HG02840 (cell line): ENCODE measurements around the gene PLEKHO1.

Experiments used
- ATAC-seq: cut with Tn5 transposase; IDR thresholded peaks from one replicate; pipeline ENCODE4 v1.9.1; 2021; ENCODE audit warnings: mild to moderate bottlenecking, moderate library complexity, moderate number of reproducible peaks; ENCODE audit not compliant: unreplicated experiment, low FRiP score

Gene PLEKHO1

GRCh38 chr1:150146849-150147542, 2.7 kb upstream of the PLEKHO1 start:
- ATAC-seq, result no peak

- ATAC-seq, result no peak
Measured at GRCh38 chr1:150148837-150149270, 862 bp upstream of the PLEKHO1 start.

DNA sequence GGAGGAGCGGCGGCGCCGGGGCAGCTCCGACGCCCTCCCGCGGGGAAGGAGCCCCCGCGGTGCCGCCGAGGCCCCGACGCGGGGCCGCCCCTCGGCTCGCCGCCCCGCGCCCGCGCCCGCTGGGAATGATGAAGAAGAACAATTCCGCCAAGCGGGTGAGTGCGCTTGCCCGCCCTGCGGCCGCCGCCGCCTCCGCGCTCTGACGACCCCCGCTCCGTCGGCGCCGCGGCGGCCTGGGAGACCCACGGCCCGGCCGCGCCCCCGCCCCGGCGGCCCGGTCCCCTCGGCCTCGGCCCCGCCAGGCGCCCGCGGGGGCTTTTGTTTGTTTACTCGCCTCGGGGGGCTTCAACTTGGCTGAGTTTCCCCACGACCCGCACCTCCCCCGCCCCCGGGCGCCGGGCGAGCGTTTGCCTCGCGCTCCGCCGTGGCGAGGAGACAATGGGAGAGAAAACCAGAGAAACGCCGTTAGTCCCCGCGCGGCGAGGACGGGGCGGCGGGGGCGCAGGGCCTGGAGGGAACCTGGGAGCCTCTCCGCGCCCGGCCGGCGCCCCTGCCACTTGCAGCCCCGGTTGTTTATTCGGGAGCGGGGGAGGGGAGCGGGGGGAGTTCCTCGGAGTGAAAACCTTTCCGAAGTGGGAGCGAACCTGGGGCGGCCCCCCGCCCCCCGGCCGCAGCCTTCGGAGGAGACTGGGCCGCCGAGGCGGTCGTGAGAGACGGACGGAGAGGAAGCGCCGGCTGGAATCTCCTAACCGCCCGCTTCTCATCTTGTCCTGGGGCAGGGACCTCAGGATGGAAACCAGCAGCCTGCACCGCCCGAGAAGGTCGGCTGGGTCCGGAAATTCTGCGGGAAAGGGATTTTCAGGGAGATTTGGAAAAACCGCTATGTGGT, 661 bp downstream of the PLEKHO1 start:
- peak; percentile 4 for ATAC-seq

GRCh38 chr1:150151291-150152181, 1.8 kb downstream of the PLEKHO1 start:
- ATAC-seq, result no peak

DNA sequence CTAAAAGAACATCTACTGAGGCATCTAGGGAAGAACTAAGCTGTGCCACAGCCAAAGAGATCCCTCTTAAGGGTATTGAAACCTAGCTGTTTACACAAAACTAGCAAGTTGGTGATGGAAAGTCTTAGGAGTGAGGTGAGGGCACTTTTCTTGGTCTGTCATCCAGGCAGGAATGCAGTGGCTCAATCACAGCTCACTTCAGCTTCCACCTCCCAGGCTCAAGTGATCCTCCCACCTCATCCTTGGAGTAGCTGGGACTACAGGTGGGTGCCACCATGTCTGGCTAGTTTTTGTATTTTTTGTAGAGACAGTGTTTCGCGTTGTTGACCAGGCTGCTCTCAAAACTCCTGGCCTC, 2.4 kb downstream of the PLEKHO1 start:
- ATAC-seq, result no peak

DNA sequence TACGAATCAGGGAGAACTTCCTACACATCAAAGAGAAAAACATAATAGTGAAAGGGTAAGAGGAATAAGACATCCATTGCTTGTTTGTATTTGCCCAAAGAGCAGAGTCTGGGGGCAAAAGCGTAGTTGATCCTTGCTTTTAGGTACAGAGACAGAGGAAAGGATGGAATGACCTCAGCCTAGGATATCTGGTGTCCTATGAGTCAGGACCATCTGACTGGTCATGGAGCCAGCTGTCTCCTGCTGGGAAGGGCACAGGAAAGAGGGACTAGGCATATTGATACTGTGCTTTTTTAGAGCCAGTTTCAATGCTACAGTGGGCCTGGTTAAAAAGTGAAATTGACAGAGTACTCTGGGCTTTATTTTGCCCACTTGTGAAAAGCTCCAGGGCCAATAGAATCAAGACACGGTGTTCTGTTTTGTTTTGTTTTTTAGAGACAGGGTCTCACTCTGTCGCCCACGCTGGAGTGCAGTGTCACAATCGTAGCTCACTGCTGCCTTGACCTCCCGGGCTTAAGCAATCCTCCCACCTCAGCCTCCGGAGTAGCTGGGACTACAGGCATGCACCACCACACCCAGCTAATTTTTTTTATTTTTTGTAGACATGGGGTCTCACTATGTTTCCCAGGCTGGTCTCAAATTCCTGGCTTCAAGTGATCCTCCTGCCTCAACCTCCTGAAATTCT, 3.2 kb downstream of the PLEKHO1 start:
- no peak for ATAC-seq

DNA sequence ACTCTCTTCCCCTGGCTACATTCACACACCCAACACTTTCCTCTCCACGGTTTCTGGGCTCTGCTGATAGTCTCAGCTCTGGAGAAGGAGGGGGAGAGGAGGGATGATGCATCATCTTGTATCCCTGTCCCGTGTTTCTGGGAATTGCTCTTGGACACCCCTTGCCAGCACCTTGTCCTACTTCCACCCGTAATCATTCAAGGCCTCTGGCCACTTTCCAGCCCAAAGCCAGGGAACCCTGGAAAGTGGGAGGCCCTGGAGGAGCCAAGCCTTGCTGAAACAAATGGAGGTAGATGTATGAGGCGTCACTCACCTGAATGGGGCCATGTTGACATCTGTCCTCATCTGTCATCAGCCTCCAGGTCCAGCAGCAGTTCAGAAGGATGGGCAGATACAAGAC, 4.4 kb downstream of the PLEKHO1 start:
- no peak for ATAC-seq

DNA sequence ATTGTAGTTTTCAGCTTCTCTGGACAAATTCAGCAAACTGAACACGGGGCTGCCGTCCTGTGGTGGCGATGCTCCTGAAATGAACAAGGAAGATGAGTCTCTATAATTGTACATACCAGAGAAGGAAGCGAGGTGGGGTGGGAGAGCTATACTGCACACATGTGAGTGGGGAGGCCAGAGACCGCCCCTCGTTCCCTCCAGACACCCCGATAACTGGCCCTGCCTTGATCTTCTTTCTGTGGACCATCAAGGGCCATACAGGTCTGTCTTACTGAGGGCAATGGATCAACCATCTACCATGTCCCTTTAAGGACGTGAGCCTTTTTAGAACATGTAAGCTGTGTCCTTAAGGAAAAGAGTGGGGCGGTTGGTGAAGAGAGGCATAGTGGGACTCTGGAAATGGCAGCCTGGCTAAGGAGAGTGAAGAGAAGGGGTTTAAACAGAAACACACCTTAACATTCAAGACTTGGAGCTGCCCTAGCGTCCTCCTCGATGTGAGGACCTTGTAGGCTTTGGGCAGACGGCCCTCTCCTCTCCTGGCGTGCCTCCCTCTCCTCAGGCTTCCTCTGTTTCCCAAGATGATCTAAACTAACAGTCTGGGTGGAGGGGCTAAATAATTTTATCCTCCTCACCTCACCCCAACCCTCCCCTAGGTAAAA, 5.8 kb downstream of the PLEKHO1 start:
- no peak for ATAC-seq

- no peak for ATAC-seq
Measured at GRCh38 chr1:150156868-150157603, 7.3 kb downstream of the PLEKHO1 start.

DNA sequence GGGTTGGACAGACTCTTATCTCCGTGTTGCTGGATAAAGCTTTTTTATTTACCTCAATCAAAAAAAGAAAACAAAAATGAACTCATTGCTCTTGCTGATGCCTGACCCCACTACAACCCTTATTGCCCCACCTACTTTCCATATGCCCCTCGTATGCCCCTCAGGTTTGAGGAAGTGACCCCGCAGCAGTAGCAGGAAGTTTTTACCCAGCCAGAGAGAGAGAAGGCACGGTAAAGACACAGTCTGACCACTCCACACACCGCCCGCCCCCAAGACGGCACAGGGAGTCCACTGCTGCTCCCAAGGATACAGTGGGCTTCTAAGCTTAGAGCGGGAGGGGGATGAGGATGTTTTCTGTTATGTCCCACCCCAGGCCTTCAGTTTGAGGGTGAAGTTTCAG, 9.8 kb downstream of the PLEKHO1 start:
- ATAC-seq, result no peak

DNA sequence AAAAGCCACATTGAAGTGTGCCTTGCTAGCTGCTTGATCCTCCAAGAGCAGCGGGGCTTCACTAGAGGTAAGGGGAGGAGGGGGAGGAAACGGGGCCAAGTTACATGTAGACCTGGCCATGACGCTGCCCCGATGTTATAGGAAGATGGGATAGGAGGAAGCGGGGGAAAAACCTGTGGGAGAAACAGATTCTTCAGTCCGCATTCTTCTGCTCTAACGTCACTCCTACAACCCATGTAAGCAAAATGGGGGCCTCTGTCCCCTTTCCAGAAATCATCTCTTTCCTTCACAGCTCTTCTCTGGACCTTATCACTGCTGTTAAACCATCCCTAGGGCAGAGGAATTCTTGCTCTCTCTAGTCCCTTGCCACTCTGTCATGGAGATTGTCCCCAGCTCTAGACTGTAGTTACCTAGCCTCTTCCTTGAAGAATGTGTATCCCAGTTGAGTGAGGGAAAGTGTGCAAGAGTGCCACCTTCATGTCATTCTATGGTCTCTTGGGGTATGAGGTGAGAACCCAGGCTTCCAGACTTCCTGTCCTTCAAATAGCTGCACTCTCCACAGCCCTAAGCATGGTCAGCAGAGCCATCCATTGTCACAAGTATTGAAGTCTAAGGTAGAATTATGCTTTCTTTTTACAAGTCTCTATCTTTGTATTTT, 11.4 kb downstream of the PLEKHO1 start:
- no peak for ATAC-seq

DNA sequence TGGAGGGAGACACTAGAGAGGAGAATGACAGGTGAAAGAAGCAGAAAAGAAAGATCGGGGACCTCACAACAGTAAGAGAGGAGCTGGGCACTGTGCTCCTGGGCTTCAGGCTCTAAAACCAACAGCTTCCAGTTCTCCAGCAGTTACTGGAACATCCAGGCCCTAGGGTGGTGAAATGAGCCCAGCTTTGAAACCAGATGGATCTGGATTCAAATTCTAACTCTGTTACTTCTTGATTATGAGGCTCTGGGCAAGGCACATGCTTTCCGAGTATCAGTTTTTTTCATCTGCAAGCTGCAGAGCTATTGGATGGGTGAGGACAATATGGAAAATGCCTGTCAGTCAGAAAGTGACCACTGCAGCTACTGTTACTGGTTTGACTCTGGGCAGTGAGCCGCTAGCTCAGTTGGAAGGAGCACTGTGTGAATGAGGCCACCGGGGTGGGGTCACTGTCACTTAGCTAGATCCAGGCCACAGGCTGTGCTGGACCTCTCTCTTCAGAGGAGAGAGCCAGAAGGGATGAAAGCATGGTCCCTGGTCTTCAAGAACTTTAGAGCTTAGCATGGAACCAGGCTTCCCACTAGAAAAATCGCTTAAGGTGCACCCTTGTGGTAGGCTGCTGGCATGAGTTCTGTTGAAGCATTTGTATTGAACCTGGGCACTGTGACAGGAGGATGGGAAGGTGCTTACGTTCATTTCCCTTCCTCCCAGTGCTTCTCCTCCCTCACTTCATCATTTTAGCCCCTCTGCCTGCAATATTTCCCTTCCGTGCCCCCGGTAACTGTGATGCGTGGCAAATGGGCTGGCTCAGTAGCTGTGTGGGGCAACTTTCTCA, 12.2 kb downstream of the PLEKHO1 start:
- no peak for ATAC-seq

DNA sequence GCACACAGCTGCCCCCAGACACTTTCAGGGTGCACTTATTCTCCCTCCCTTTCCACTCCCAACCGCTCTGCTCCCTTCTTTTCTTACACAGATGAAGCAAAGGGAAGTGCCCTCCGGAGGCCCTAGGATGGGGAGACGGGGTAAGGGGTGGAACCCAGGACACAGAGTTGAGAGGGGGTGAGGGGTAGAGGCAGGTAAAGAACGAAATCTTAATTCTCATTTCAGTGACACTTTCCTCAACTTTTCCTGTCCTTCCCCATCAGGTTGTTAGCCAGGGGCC, 12.8 kb downstream of the PLEKHO1 start:
- no peak for ATAC-seq

DNA sequence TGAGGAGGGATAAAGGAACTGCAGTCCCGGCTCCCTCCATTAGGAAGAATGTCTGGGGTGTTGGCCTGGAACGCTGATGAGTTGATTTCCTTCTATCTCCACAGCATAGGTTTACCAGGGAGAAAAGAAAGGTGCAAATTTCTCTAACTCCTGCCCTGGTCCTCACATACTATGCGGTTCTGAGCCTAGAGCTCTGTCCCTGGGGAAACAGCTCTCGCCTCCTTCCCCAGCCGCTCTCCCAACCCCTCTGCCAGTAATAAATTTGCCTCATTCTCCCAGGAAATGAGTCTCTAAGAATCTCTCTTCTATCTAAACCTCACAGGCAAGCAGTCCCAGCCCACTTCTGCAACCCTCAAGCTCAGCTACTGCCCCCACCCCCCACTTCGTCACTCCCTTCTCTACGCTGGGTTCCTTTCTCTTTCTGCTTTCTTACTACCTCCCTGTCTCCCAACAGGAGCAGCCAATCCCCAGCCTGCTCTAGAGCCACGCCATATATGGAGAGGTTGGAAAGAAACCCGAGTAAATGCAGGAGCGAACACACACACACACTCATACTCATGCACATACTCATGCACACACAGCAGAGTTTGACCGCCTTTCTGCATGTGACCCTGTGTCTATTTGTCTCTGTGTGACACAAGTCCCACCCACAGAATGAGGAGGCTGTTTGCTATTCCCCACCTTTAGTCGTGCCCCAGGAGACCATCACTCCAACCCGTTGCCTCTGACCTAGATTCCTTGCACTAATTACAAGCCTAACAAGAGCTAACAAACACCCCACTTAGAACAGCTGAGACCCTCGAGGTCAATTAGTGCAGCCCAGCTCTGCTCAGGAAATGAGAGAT, 13.4 kb downstream of the PLEKHO1 start:
- no peak for ATAC-seq

- no peak for ATAC-seq
Measured at GRCh38 chr1:150164224-150164623, 14.5 kb downstream of the PLEKHO1 start.

DNA sequence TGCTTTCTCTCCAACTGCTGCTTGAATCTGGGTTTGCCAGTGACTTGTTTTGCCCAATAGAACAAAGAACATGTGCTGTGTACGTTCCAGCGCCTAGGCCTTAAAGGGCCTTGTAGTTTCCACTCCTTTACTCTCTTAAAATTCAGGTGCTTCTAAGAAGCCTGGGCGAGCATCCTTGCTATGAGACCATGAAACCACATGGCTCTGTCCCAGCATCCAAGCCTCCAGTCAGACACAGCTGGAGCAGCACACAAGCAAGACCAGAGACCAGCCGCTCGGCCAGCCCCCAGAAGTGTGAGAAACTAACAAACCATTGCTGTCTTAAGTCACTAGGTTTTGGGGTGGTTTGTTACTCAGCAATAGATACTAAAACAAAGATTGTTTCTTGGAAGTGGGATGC, 15.1 kb downstream of the PLEKHO1 start:
- no peak for ATAC-seq
